Esophagus muscularis mucosa (tissue), 4 donors: ENCODE measurements around the gene KRT78. TPM values are rescaled to one million over a fixed set of nuclear protein-coding genes. Genes with fewer than 3 reads are reported as not detected.

ENCODE experiments used
- DNase-seq: peaks from one replicate; pipeline ENCODE4 v3.0.0-alpha.2; 2017; ENCODE audit errors: extremely low spot score
- H3K27ac ChIP-seq, 4 donors: fragments of 200-600 bp; sonication (generic); replicated peaks in 1 of 4; 1 replicate in 3 of 4; 2 replicates in 1 of 4; pipeline ENCODE4 v1.5.1; 2016 to 2019; ENCODE audit warnings: mild to moderate bottlenecking in 1 of 4
- H3K27me3 ChIP-seq, 4 donors: fragments of 200-600 bp; sonication (generic); one replicate each; pipeline versions ENCODE4 v1.5.1 to v1.6.0; 2016 to 2019
- H3K36me3 ChIP-seq, 4 donors: fragments of 200-600 bp; sonication (generic); one replicate each; pipeline ENCODE4 v1.5.1; 2016 to 2019
- H3K4me1 ChIP-seq, 4 donors: fragments of 200-600 bp; sonication (generic); one replicate each; pipeline ENCODE4 v1.5.1; 2016 to 2019
- H3K4me3 ChIP-seq, 4 donors: fragments of 200-600 bp; sonication (generic); 1 replicate in 2 of 4; 2 replicates in 2 of 4; pipeline ENCODE4 v1.5.1; 2016 to 2019; ENCODE audit warnings: mild to moderate bottlenecking in 4 of 4, moderate library complexity in 1 of 4
- H3K9me3 ChIP-seq, 4 donors: fragments of 200-600 bp; sonication (generic); 1 replicate in 3 of 4; 2 replicates in 1 of 4; pipeline ENCODE4 v1.5.1; 2016 to 2019
- CTCF ChIP-seq, 3 experiments: fragments of 200-600 bp in 2 of 3; fragments of 450-650 bp in 1 of 3; sonication (generic) in 2 of 3; IDR thresholded peaks; one replicate each; pipeline ENCODE4 v1.5.1; 2017 to 2019; ENCODE audit warnings: antibody characterized with exemption in 3 of 3, mild to moderate bottlenecking in 2 of 3, moderate library complexity in 1 of 3
- EP300 ChIP-seq: sonication (generic); formaldehyde crosslinking; IDR thresholded peaks from one replicate; pipeline ENCODE4 v1.6.1; 2017; ENCODE audit warnings: antibody characterized with exemption
- POLR2A ChIP-seq: fragments of 450-650 bp; IDR thresholded peaks from one replicate; pipeline ENCODE4 v1.6.1; 2017; ENCODE audit warnings: antibody characterized with exemption, moderate library complexity, mild to moderate bottlenecking, low read depth
- POLR2AphosphoS5 ChIP-seq, 2 donors: sonication (generic); formaldehyde crosslinking; IDR thresholded peaks; one replicate each; pipeline ENCODE4 v1.6.1; 2017; ENCODE audit warnings: antibody characterized with exemption in 2 of 2
- WGBS: methylation state at CpG from one replicate; pipeline ENCODE4 v1.1.5; 2018; 5-methylcytosine and 5-hydroxymethylcytosine counted together
- intact Hi-C: fragments of 100-400 bp; cut with DNase I; formaldehyde crosslinking; loops from one replicate; pipeline ENCODE4 v1.15.1; 2023
- total RNA-seq, 4 donors: library from RNA; depleted of rRNA; stranded (reverse); fragments of >200 nt; gene quantifications; one replicate each; pipeline versions ENCODE4 v1.1.0 to v1.2.1, GENCODE V29; 2016

Gene KRT78
- total RNA-seq, 4 donors from 2014 or later, result 0.33 to 2.1 (median 0.75) TPM; not detected in 1

GRCh38 chr12:52839436-52840105, 9.2 kb downstream of the KRT78 start:
- no peak for DNase-seq
- no peaks in the 10 kb centered on the region for H3K4me1 ChIP-seq
- WGBS, result 89% methylated on average over 13 of the region's 18 CpGs
- no peaks in the 10 kb centered on the region for H3K36me3 ChIP-seq
- no peaks in the 10 kb centered on the region for H3K9me3 ChIP-seq
- peaks cover 0 to 40% (median 0%) of the 10 kb centered on the region in 4 donors for H3K27me3 ChIP-seq
- TF ChIP-seq EP300 (no peak), CTCF (IDR thresholded peaks at IDR 0.05) (no peak), POLR2A (no peak), POLR2AphosphoS5 (IDR thresholded peaks at IDR 0.05) (no peak)
- no peak overlapping the region for H3K27ac ChIP-seq
- intact Hi-C loops, result no loop called here
- H3K4me3 ChIP-seq, result no peak overlapping the region

- TF ChIP-seq POLR2AphosphoS5 (IDR thresholded peaks at IDR 0.05) (no peak), POLR2A (no peak), CTCF (IDR thresholded peaks at IDR 0.05) (no peak), EP300 (no peak)
- H3K4me3 ChIP-seq, result no peak overlapping the region
- no peaks in the 10 kb centered on the region for H3K4me1 ChIP-seq
- 59% methylated on average over 11 of the region's 14 CpGs for WGBS
- no peak overlapping the region for H3K27ac ChIP-seq
- H3K27me3 ChIP-seq, result peaks cover 0 to 45% (median 0%) of the 10 kb centered on the region in 4 donors
- H3K36me3 ChIP-seq, result no peaks in the 10 kb centered on the region
- DNase-seq, result no peak
- intact Hi-C loops, result no loop called here
- H3K9me3 ChIP-seq, result no peaks in the 10 kb centered on the region
Measured at GRCh38 chr12:52838609-52839435, 10.0 kb downstream of the KRT78 start.

GRCh38 chr12:52837781-52838608, 10.8 kb downstream of the KRT78 start:
- H3K36me3 ChIP-seq, result no peaks in the 10 kb centered on the region
- no peak overlapping the region for H3K4me3 ChIP-seq
- H3K4me1 ChIP-seq, result no peaks in the 10 kb centered on the region
- H3K27me3 ChIP-seq, result peaks cover 0 to 45% (median 0%) of the 10 kb centered on the region in 4 donors
- no peak overlapping the region for H3K27ac ChIP-seq
- TF ChIP-seq CTCF (IDR thresholded peaks at IDR 0.05), result no peak
- TF ChIP-seq POLR2A, result no peak
- TF ChIP-seq POLR2AphosphoS5 (IDR thresholded peaks at IDR 0.05), result no peak
- TF ChIP-seq EP300, result no peak
- DNase-seq, result no peak
- no peaks in the 10 kb centered on the region for H3K9me3 ChIP-seq
- 93% methylated on average over 6 of the region's 6 CpGs for WGBS
- intact Hi-C loops, result no loop called here

- no peak for TF ChIP-seq EP300
- no peak for TF ChIP-seq POLR2AphosphoS5 (IDR thresholded peaks at IDR 0.05)
- no peak for DNase-seq
- Histone ChIP-seq H3K36me3 (no peaks in the 10 kb centered on the region), H3K27ac (no peak overlapping the region), H3K4me1 (no peaks in the 10 kb centered on the region), H3K27me3 (peaks cover 0 to 45% (median 0%) of the 10 kb centered on the region in 4 donors), H3K4me3 (no peak overlapping the region), H3K9me3 (no peaks in the 10 kb centered on the region)
- intact Hi-C loops, result no loop called here
- WGBS, result 88% methylated on average over 9 of the region's 9 CpGs
Measured at GRCh38 chr12:52837413-52837741, 11.4 kb downstream of the KRT78 start.
